CD4-positive, alpha-beta T cell treated with Interleukin-1 beta for 1 hour (primary cell): ENCODE measurements around the gene CD84.

ENCODE experiments used
- DNase-seq, 2 donors: peaks; one replicate each; pipeline ENCODE4 v3.0.0-alpha.2; 2020 to 2022

The CD84 gene, protein sequence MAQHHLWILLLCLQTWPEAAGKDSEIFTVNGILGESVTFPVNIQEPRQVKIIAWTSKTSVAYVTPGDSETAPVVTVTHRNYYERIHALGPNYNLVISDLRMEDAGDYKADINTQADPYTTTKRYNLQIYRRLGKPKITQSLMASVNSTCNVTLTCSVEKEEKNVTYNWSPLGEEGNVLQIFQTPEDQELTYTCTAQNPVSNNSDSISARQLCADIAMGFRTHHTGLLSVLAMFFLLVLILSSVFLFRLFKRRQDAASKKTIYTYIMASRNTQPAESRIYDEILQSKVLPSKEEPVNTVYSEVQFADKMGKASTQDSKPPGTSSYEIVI

DNA sequence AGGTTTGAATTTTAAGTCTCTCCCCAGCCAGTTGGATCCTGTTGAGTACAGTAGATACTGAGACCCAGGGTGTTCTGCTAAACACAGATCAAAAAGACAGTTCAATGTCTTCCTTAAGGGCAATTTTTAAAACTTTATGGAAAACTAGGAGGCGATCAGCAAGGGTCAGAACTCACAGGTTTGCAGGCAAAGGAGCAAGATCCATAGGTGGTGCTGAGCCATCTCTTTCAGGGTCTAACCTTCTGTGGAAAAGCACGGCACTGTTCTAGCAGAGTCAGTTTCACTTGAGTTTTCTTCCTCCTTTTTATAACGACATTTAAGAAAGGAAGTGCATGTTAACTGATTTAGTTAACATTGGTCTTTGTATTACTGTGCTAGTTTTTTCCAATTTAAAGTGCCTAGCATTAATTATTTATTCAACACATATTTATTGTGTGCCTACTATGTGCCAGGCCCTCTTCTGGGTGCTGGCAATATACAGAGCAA is at the start of gene CD84:
Gene CD84 (minus strand): TSS at position 281 of the 486 bp plus-strand sequence. CDS start 59 bp downstream, at position 222.
- no peak for DNase-seq

DNA sequence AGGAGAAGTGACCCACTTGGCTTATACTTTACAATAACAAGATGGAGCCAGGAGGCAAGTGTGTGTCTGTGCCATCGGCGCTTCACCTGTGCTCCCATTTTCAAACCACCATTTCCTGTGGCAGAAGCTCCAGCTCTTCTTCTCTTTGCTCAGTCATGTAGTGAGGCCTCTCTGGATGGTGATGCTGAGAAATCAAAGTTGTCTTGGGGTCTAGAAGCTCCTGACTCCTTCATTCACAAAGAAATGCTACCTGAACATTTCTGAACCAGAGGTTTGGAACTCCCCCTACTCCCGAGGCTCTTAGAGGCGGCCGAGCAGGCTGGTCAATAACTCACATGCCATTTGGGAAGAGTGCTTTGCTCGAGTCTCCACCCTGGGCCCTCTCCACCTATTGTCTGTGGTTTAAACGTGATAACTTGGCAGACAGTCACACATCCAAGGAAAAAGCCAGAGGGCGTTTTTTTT is 49.5 kb upstream of the CD84 start:
- DNase-seq = peak in 1 of 2 donors; percentile 21

DNA sequence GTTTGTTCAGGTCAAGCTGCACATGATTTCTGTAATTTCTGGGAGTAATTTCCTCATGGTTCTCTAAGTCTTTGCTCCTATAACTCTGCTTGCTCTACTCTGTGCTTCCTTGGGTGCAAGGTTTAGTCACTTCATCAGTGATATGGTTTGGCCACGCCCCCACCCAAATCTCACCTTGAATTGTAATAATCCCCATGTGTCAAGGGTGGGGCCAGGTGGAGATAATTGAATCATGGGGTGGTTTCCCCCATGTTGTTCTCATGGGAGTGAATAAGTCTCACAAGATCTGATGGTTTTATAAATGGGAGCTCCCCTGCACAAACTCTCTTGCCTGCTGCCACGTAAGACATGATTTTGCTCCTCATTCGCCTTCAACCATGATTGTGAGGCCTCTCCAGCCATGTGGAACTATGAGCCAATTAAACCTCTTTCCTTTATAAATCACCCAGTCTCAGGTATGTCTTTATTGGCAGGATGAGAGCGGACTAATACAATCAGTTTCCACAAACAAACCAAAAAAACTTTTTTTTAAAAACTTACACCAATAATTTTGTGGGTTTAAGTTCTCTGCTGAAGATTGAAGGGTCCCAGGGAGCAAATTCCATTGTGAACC is 48.5 kb upstream of the CD84 start:
- peak in 1 of 2 donors; percentile 51 for DNase-seq

DNA sequence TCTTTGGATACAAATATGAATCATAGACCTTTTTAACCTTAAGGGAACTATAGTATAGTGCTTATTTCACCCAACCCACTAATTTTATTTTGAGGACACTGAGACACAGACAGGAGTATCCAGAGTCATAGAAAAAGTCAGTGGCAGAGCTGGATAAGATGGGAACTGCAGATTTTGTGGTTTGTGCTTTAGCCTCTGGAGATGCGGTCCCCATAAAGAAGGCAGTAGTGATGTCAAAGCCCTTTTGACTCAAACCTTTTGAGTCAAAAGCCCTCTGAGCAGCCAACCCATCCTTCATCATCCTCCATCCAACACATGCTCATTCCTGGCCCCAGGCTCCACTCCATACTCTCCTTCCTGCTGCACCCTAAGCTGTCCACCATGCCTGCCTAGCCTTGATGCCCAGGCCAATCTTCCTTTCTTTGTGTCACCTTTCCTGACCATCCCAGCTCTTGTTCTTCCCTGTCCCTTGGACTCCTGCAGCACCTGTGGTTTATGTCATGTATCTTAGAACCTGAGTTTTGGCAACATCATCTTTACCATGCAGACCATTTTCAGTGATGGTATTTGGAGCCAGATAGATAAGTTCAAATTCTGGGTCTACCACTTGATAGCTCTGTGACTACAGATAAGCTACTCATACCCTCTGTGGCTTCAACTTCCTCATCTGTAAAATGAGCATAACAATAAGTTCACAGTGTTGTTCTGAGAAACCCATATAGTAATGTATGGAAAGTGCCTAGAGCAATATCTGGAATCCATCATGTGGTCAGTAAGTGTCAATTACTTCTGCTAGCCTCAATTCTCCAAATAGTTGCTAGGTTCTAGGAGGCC is 47.4 kb upstream of the CD84 start:
- DNase-seq = no peak

DNA sequence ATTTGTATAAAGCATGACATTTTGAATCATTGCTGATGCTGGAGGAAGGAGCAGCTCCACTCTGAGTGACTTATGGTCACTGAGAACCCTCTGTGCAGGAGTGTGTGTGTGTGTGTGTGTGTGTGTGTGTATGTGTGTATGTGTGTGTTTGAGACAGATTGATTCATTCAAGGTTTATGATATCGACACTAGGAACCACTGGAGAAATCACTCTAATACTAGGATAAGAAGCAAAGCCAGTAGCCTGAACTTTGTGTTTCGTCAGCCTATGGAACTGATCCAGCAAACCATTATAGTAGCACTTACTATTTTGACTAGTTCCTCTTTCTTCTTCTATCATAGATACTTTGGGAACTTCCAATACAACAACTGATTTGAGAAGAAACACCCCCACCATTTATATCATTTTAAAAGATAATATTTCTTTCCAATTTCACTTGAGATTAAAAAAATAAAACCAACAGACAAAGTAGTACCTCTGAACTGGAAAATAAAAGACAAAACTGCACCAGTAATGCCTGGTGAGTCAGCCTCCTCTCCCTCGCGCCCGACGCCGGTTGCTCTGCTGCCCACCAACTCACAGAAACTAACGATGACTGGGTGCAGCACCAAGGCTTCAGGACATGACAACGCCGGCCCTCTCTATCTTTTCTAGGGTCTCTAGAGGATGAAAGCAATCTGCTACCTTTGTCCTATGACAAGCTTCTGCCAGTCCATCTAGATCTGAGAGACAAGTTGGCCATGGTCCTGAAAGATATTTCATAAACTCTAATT is 46.6 kb upstream of the CD84 start:
- DNase-seq = no peak

DNA sequence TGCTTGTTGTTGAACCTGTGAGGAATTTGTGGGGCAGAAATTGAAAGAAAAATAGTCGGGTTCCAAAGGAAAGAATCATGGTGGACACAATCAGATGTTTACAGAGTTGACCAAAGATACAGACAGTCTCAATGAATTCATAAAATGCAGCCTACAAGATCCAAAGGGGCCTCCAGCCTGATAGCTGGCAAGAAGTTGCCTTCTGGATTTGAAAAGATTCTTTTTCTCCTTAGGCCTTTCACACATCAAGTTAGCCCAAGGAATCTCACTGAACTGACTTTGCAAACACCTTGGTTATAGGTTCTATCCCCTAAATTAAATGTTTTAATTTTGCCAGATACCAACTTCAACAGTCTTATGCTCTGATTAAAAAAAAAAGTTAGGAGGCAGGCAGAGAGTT is 46.0 kb upstream of the CD84 start:
- DNase-seq = no peak

DNA sequence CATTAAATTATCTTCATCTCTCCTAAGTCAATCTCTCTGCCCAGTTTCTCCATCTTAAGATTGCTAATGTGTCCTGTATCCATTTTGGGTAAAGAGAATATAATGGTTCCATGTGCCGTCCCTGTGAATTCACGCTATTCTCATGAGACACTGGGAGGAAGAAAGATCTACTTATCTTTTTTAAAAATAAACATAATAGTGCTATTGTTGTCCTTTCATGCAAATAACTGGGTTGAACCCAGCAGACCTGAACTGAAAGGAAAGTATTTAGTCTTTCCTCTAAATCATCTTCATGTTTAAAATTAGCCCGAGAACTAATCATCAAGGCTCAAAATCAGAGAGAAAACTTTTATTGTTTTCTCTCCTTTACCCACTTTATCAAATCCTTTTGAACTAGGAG is 45.2 kb upstream of the CD84 start:
- DNase-seq = no peak

DNA sequence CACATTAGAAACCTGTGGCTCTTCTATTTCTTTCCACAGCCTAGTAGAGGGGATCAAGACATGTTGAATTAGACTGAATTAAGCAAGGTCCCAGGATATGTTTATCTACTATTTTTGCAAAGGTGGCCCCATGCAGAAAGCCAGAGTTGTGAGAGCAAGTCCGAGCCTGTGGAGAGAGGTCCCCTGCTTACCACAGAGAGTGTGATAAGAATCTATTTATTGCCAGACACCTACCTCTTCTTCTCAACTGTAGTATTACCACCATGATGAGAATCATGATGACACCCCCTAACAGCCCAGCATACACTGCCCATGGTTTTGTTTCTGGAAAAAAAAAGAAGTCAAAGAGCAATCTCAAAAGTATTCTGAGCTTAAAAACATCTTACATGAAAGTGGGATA is 44.6 kb upstream of the CD84 start:
- DNase-seq = no peak

DNA sequence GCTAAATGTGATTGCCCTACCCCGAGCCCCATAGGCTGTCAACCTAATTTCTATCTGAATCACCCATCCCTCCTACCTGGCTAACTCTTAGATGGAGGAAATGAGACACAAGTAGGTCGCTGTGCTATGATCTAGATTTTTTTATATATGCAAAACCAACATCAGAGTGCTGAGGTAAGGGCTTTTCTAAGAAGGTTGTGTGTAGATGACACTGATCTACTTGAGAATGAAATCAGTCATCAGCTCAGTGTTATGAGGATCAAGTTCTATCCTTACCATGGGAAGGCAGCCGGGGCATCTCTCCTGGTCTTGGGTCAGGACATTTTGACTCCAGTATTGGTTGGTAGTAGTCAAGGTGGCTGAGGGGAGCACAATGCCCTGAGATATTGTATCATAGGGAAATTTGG is 43.9 kb upstream of the CD84 start:
- peak in 1 of 2 donors; percentile 52 for DNase-seq

DNA sequence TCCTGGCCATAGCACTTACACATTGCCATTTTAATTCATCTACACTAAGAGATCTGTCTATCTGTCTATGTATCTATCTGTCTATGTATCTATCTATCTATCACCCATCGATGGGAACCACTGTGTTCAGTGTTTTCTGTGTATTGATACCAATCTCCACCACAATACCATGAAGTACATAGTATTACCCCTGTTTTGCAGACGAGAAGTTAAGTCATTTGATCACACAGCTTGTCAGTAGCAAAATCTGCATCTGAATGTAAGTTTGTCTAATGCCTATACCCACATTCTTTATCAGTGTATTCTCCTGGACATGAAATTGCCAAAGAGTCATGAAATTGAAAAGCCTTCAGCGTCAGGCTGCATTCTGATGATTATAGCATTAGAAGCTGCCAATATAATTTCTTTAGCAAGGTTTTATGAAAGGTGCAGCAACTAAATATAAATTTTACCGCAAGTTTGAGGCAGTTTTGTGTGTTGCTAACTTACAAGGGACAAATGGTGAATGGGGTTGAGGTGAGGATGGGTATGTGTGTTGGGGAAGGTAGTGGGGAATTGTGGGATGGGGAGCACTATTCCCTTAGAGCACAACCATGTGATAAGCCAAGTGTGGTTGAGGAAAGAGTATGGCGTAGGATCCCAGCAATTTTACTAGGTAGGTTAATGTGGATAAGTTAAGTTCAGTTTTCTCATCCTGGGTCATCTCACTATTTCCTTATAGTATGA is 43.4 kb upstream of the CD84 start:
- DNase-seq = no peak

DNA sequence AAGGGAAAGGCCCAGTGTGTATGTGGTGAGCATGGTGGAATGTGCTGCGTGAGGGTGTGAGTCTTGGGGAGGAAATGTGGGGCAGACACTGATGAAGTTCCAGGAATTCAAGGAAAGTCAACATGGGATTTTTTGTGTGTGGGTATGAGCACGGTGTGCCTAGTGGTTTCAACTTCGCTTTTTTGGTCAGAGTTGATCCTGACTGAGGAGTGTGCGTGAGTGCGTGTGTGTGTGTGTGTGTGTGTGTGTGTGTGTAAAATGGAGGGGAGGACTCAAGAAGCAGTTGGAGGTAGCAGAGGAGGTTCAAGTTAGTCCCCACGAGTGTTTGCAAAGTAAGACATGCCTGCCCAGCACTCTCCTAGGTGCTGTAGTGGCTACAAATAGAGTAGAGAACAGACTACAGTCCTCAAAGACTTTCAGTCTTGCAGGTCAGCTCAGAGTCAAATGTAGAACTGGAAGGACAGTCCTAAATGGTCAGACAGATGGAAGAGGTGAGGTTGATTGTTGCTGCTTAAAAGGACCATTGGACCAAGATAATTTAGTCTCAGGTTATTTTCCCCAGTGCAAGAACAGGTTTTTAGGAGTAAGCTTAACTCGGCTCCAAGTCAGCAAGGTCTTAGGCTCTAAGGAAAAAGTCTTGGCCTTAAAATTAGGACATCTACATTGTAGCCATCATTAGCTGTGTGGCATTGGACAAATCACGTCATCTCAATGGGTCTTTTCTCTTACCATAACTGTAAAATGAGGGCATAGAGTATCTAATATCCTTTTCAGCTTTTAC is 42.5 kb upstream of the CD84 start:
- no peak for DNase-seq

DNA sequence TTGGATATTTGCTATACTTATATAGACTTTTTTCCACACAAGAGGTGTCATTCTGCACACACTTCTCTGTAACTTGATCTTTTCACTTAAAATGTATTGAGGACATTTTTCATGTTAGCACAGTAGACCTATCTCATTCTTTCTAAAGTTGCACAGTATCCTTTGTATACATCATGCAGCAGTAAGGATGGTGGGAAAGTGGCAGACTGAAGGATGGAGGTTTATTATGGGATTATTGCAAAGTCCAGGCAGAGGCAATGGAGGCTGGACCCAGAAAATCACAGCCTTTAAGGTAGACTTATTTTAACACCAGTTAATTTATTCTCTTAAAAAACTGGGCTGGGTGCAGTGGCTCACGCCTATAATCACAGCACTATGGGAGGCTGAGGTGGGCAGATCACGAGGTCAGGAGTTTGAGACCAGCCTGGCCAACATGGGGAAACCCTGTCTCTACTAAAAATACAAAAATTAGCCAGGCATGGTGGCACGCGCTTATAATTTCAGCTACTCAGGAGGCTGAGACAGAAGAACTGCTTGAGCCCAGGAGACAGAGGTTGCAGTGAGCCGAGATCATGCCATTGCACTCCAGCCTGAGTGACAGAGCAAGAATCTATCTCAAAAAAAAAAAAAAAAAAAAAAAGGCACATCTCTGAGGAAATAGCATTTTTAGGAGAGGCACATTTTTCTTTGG is 41.8 kb upstream of the CD84 start:
- no peak for DNase-seq

DNA sequence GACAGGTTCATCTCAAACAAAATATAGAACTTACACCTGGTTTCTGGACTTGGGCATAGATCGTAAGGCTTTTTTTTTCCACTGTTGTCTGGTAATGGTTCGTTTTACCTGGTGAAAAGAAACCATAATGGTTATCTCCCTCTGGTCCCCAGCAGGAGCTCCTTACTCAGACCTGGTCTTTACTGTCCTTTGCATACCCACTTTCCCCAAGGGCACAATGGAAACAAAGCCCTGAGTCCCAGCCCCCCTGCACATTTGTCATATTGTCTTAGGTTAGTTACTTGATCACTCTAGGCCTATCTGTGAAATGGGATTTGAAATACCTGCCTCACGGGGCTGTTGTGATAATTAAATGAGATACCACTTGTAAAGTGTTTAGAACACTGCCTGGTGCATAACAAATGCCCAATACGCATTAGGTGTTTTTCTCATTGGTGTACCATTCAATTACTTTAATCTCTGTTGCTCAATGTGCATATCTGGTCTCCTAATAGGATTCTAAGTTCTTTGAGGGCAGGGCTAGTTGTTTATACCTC is 40.5 kb upstream of the CD84 start:
- DNase-seq = no peak

DNA sequence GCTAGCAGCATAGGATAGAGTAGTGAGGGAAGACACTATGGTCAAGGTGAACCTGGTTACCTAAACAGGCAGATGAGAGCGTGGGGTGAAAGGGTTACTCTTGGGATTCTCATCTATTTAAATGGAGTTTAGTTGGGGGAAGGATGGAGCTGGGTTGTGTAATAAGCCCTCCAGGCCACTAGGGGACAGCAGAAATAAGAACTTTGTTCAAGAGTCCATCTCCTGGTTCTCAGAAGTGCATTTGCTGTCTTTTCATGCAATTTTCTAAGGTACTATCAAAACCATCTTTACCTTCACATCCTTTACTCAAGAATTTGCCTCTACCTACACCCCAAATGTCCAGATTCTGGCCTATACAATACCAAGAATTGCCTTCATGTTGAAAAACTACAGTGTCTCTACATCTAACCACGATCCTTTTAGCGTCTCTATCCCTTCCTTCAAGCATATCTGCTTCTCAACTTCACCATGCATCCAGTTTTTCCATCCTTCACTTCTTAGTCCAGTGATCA is 39.5 kb upstream of the CD84 start:
- peak; percentile 32 to 66 for DNase-seq

DNA sequence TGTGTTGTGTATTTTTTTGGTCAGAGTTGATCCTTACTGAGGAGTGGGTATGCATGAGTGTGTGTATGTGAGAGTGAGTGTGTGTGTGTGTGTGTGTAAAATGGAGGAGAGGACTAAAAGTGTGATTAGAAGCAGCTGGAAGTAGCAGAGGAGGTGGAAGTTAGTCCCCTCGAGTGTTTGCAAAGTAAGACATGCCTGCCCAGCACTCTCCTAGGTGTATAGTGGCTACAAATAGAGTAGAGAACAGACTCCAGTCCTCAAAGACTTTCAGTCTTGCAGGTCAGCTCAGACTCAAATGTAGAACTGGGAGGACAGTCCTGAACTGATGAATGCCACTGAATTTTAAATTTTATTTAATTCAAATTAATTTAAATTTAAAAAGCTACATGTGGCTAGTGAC is 39.0 kb upstream of the CD84 start:
- DNase-seq = no peak

DNA sequence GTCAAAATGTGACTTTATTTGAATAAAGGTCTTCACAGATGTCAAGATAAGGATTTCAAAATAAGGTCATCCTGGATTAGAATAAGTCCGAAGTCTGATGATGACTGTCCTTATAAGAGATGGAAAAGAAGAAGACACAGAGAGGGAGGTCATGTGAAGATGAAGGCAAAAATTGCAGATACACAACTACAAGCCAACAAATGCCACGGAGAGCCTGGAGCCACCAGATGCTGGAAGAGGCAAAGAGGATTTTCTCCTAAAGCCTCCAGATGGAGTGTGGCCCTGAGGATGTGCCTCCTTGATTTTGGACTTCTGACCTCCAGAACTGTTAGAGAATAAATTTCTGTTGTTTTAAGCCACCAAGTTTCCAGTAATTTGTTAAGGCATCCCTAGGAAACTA is 36.4 kb upstream of the CD84 start:
- no peak for DNase-seq

DNA sequence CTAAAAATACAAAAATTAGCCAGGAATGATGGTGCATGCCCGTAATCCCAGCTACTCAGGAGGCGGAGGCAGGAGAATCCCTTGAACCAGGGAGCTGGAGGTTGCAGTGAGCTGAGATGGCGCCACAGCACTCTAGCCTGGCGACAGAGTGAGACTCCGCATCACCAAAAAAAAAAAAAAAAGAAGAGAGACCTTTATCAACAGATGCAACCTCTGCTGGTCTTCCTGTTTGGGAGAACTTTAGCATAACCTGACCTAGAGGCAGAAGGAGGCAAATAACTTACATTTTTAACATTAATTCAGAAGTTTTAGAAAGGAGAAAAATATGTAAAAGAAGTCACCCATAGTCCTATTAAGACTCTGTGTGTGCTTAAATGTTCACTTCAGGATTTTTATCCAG is 35.1 kb upstream of the CD84 start:
- no peak for DNase-seq

DNA sequence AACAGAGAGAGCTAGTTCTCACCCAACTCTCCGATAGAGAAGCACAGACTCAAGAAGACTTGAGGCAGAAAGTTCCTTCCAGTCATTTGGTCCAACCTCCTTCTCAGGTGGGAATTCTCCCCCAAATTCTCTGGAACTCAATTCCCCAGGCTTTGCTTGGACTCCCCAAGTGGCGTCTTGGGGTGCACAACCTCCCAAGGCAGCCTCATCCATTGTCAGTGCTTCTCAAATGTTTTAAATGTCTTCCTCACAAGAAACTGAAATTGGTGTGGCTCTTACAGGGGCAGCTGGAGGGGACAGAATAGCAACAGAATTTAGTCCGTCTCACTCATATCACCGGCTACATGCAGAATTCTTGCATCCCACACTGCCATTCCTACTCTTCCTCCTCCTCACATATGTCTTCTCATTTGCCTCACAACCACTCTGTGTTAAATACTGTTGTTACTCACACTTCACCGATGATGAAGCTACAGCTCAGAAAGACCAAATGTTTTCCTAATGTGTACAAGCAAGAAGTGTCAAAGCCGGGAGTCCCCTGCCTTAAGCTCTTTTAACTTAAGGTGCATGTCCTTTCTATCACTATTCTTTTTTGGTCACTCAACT is 33.4 kb upstream of the CD84 start:
- DNase-seq = no peak

DNA sequence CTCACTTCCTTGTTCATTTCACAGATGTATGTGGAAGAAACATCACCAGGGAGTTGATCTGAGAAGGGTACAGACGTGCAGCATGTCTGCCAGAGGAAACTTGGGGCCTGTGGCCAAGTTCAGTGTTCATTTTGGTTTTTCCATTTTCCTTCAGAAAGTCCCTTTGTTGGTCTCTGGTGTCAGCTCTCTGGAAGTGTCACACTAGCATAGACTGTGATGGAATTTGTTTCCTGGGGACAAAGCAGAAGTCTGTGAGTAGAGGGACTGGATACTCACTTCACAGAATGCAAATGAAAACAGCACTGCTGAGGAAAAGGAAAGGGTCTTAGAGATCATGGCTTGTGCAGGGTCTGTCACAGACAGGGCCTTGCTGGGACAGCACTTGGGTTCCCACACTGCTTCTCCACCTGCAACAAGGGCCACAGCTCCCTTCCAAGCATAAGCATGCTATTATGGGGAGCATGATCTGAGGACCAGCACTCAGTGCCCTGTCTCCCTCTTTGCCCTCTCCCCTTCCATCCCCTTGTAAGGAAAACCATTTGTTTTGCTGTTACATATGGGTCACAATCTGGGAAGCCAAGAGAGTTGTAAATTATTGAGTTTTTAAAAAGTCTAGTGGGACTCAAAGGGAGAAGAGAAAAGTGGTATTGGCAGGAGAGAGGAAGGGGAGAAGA is 31.4 kb upstream of the CD84 start:
- no peak for DNase-seq
